Measurements from ENCODE around the gene RHEB.

DNA sequence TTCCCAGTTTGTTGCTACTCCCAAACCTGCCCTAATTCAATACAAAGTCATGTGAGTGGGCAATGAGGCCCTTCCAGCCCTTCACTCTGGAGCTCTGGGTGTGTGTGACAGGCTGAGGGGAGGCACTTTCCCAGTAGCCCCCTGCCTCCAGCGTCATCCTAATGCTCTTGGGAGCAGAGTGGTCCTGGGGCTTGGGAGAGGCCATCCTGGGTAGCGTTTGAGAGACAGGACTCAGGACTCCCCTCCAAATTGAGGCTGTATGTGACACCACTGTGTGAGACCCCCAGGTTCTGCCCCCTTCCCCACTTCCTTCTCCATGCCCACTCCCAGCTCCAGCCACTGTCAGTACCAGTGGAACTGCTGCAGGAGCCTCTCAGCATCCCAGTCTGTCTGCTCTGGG lies 73.3 kb downstream of the RHEB start:
- TF ChIP-seq, protein P1, sequence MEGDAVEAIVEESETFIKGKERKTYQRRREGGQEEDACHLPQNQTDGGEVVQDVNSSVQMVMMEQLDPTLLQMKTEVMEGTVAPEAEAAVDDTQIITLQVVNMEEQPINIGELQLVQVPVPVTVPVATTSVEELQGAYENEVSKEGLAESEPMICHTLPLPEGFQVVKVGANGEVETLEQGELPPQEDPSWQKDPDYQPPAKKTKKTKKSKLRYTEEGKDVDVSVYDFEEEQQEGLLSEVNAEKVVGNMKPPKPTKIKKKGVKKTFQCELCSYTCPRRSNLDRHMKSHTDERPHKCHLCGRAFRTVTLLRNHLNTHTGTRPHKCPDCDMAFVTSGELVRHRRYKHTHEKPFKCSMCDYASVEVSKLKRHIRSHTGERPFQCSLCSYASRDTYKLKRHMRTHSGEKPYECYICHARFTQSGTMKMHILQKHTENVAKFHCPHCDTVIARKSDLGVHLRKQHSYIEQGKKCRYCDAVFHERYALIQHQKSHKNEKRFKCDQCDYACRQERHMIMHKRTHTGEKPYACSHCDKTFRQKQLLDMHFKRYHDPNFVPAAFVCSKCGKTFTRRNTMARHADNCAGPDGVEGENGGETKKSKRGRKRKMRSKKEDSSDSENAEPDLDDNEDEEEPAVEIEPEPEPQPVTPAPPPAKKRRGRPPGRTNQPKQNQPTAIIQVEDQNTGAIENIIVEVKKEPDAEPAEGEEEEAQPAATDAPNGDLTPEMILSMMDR (IDR thresholded peaks at IDR 0.05; ENCODE audit: low read depth, low read length), result no peak
- TF ChIP-seq EZH2phosphoT487 (IDR thresholded peaks at IDR 0.05; ENCODE audit: low read depth), result no peak
